Posterior vena cava (tissue), 2 donors: ENCODE data around the gene EPC2. TPM values are rescaled to one million over a fixed set of nuclear protein-coding genes. Genes with fewer than 3 reads are reported as not detected.

Experiments
- DNase-seq: peaks from one replicate; pipeline ENCODE4 v3.0.0-alpha.2; 2020; ENCODE audit warnings: low spot score
- intact Hi-C, 2 donors: fragments of 100-400 bp; cut with DNase I; formaldehyde crosslinking; loops; one replicate each; pipeline versions ENCODE4 v1.14.1 to v1.14.2; 2022 to 2023
- total RNA-seq, 2 donors: library from RNA; stranded (reverse); fragmentation: NEBNext Ultra II Directional; extraction: Animal tissue kit (Norgen Biotek cat#: 25700); gene quantifications; one replicate each; pipeline ENCODE4 v1.2.1, GENCODE V29; 2021
- donor health status: DM: yes; HTN: yes; CAD: no.
- donor health status: DM: yes; HTN: yes; CAD: no.

The EPC2 gene
- total RNA-seq, 2 donors from 2014 or later = 31.6 to 37.7 TPM

- DNase-seq = no peak
- intact Hi-C loops = no loop called here
Measured at GRCh38 chr2:148719195-148719749, 74.7 kb downstream of the EPC2 start.

GRCh38 chr2:148719941-148720436 is 75.4 kb downstream of the EPC2 start:
- no peak for DNase-seq
- intact Hi-C loops = no loop called here

- intact Hi-C loops = no loop called here
- DNase-seq = no peak
Measured at GRCh38 chr2:148720501-148721001, 76.0 kb downstream of the EPC2 start.

- DNase-seq = no peak
- intact Hi-C loops = no loop called here
Measured at GRCh38 chr2:148721520-148721931, 77.0 kb downstream of the EPC2 start.

GRCh38 chr2:148721991-148722777 is 77.6 kb downstream of the EPC2 start:
- intact Hi-C loops = no loop called here
- no peak for DNase-seq

- no peak for DNase-seq
- intact Hi-C loops = no loop called here
Measured at GRCh38 chr2:148725564-148725963, 81.0 kb downstream of the EPC2 start.

GRCh38 chr2:148726228-148726627 is 81.7 kb downstream of the EPC2 start:
- no peak for DNase-seq
- intact Hi-C loops = no loop called here

GRCh38 chr2:148730085-148730484 is 85.5 kb downstream of the EPC2 start:
- no peak for DNase-seq
- intact Hi-C loops = no loop called here

- DNase-seq = no peak
- intact Hi-C loops = no loop called here
Measured at GRCh38 chr2:148737742-148738141, 93.2 kb downstream of the EPC2 start.

- no peak for DNase-seq
- intact Hi-C loops = no loop called here
Measured at GRCh38 chr2:148739454-148740105, 95.0 kb downstream of the EPC2 start.

GRCh38 chr2:148742373-148742772 is 97.8 kb downstream of the EPC2 start:
- intact Hi-C loops = no loop called here
- DNase-seq = no peak

GRCh38 chr2:148745151-148745851 is 100.8 kb downstream of the EPC2 start:
- no peak for DNase-seq

GRCh38 chr2:148746973-148747372 is 102.4 kb downstream of the EPC2 start:
- intact Hi-C loops = no loop called here
- no peak for DNase-seq

More at GRCh38 chr2:148745151-148745851, 100.8 kb downstream of the EPC2 start:
- intact Hi-C loops = no loop called here

- no peak for DNase-seq
- intact Hi-C loops = no loop called here
Measured at GRCh38 chr2:148751907-148752306, 107.4 kb downstream of the EPC2 start.

GRCh38 chr2:148752977-148753376 is 108.4 kb downstream of the EPC2 start:
- intact Hi-C loops = no loop called here
- DNase-seq = no peak

GRCh38 chr2:148754864-148755263 is 110.3 kb downstream of the EPC2 start:
- intact Hi-C loops = no loop called here
- no peak for DNase-seq

GRCh38 chr2:148756292-148756975 is 111.9 kb downstream of the EPC2 start:
- DNase-seq = no peak
- intact Hi-C loops = no loop called here

- intact Hi-C loops = no loop called here
- DNase-seq = no peak
Measured at GRCh38 chr2:148764815-148765214, 120.3 kb downstream of the EPC2 start.

- no peak for DNase-seq
- intact Hi-C loops = no loop called here
Measured at GRCh38 chr2:148770047-148770446, 125.5 kb downstream of the EPC2 start.
